ENCODE data around the gene BLZF1.
"Not testable (repeated sequence)": the region's sequence is repeated elsewhere in the genome, so short reads cannot be mapped to it uniquely, and the experiment has no call there.

The BLZF1 gene, protein sequence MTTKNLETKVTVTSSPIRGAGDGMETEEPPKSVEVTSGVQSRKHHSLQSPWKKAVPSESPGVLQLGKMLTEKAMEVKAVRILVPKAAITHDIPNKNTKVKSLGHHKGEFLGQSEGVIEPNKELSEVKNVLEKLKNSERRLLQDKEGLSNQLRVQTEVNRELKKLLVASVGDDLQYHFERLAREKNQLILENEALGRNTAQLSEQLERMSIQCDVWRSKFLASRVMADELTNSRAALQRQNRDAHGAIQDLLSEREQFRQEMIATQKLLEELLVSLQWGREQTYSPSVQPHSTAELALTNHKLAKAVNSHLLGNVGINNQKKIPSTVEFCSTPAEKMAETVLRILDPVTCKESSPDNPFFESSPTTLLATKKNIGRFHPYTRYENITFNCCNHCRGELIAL

DNA sequence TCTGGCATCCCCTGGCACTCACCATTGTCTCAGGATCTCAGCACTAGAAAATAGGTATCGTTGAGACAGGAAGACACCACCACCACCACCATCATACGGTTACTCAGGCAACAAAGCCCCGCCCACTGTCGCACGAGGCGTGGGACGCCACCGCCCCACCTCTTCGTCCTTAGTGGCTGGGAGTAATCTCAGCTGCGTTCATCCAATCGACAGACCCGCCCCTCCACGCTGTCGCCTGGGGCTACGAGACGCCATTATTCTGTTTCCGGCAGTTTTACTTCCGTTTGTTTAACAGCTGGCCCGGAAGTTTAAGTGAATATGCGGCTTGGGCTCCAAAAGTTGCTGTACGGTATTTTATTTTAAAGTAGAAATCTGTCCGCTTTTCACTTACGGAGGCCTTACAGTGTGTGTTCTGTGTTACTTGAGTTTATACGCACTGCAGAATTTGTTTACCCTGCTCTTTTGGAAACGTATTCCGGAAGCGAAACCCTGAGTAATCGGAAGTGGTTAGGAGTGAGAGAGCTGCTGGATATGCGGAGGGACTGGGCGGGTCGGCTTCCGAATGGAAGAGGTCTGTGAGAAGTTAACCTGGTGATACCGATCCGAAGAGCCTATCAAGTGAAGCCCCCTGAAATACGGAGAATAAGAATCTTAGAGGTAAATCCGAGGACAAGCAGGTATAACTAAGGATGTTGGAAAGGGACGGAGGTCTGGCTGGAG lies at the start of gene BLZF1, which contains the start of gene NME7:
TSS of gene BLZF1 (plus strand) at position 510 of the 720 bp plus-strand sequence. CDS start 1,328 bp downstream, outside the sequence.
TSS of gene NME7 (minus strand) at position 112 of the 720 bp plus-strand sequence. CDS start at position 25, 87 bp downstream.
- peak; percentile 98 to 99 for DNase-seq

DNA sequence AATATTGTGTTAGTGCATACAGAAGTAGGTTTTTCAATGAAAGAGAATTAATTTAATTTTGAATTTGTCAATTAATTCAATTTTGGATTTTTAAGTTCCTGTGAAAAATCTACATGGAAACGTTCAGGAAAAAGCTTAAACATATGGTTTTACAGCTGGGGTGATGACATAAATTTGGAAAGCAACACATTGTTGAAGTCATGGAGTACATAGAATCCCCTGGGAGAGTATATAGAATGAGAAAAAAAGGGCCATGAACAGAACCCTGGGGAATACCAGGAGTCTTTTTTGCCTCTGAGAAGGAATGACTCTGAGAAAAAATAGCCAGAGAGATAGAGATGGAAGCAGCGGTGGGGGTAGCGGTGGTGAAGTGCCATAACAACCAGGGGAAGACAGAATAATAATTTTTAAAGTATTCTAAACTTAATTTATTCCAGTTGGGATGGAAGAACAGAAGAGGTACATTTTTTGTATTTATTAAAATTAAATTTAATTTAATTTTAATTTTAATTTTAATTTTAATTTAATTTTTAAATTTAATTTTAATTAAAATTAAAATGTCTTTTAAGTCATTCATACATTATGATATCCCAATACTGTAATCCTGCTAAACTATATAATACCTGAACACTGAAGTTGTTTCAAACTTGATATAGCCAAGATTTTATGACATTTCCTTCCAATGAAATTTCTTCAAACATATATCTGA lies 49.3 kb upstream of the BLZF1 start:
- DNase-seq = no peak

DNA sequence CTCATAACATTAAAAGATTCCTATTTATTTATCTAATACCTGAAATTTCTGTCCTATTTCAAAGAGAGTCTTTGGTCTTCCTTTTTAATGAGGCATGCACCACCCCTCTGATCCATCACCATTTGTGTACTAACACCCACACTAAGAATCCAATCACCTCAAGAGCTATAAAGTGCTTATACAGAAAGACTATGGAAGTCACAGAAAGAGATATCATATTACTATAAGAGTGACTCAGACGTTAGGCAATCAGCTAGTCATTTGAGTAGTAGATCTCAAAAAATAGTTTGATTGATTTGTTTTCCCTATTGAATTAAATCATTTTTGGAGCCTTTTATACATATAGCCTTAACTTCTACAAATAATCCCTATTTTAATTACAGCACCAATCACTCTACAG lies 46.5 kb upstream of the BLZF1 start:
- no peak for DNase-seq

DNA sequence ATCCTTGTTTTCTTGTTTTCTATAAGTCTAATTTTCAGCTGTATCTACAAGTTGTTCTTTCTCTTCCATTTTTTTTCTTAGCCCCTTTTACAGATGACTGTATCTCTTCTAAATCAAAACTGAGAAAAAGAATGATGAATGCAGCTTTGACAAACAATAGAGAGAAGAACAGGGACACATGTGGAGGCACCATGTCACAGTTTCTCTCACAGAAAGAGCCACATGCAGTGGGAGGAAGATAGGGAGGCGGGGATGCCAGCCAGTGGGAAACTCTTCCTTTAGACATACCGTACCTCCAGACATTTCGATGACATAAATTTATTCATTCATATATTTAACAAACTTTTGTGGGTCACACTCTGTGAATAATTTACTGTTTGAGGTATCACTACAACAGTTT lies 45.9 kb upstream of the BLZF1 start:
- DNase-seq = no peak

DNA sequence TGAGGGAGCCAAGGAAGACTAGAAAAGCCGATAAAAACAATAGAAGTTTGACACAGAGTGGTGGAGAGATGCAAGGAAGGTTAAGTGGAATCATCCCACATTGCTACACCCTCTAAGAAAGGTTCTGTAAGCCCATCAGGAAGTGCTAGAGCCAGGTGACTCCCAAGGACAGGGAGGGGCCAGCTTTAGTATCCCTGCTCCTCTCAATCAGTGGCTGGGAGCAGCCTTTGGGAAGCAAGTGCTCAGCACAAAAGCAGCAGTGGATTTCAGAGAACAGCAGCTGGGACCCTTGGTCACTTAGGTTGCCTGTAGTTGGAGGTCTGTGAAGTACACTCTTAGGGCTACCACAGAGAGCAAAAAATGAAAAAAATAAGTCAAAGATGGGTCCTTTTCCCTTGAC lies 42.9 kb upstream of the BLZF1 start:
- DNase-seq = no peak

DNA sequence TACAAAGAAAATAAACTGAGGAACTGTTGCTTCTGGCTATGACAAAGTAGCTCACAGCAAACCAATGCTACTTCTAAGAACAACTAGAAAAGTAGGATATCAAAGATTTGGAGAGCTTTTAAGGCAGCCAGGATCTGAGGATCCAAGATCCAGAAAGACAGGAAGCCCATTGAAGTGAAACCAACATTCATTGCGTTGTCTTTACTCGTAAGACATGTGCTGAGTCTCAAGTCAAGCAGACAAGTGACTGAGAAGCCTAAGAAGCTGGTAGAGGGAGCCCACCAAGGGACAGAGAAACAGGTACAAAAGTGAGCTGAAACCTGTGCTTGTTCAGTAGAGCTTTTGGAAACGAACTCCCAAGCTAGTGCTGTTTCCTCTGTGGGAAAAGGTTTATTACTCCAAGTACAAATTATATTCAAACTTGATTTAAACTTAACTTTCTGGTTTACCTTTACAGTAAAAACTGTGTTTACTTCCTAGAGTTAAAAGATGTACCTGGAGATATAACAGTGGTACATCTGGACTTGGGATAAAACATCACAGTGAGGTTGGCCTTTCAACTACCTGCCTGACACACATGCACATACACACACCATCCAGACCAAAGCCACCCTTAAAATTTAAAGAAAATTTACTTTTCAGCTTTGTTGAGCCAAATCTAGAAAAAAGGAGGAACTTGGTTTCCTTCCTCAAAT lies 41.6 kb upstream of the BLZF1 start:
- no peak for DNase-seq

DNA sequence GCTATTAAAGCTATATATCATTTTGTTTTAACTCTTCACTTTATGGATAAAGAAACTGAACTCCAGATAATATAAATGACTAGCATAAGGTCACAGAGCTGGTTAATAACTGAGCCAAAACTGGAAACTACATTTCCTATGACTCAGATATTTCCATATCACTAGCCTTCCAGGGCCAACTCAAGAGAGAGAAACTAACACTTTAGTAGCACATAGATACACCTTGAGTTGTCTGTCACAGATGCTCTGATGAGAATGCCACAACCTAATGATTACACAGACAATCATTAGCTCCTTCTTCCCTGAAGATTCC lies 41.1 kb upstream of the BLZF1 start:
- no peak for DNase-seq

DNA sequence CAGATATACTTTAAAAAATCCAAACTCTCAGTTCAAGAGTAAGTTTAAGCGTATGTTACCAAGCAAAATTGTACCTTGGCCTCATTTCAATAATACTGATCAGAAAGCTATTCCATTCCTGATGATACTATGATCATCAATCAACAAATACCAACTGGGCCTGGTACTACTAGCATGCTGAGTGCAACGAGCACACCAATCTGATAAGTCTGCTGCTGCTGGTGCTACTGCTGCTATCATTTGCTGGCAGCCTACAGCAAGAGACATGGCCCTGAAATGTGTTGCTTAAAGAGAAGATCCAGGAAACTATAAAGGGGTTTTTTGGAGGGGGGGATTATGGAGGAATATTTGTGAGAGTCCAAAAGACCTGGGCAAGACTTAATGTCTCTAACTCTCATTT lies 40.1 kb upstream of the BLZF1 start:
- DNase-seq = no peak

DNA sequence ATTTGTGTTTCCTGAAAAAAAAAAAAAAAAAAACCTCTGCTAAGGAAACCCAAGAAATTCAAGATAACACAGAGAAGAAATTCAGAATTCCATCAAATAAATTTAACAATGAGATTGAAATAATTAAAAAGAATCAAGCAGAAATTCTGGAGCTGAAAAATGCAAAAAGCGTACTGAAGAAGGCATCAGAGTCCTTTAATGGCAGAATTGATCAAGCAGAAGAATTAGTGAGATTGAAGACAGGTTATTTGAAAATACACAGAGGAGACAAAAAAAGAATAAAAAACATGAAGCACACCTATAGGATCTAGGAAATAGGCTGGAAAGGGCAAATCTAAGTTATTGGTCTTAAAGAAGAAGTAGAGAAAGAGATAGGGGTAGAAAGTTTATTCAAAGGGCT lies 38.6 kb upstream of the BLZF1 start:
- no peak for DNase-seq

DNA sequence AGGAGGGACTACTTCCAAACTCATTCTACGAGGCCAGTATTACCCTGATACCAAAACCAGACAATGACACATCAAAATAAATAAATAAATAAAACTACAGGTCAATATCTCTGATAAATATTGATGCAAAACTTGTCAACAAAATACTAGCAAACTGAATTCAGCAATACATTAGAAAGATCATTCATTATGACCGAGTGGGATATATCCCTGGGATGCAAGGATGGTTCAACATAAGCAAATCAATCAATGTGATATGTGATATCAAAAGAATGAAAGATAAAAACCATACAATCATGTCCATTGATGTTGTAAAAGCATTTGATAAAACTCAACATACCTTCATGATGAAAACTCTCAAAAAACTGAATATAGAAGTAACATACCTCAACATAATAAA lies 37.1 kb upstream of the BLZF1 start:
- no peak for DNase-seq

DNA sequence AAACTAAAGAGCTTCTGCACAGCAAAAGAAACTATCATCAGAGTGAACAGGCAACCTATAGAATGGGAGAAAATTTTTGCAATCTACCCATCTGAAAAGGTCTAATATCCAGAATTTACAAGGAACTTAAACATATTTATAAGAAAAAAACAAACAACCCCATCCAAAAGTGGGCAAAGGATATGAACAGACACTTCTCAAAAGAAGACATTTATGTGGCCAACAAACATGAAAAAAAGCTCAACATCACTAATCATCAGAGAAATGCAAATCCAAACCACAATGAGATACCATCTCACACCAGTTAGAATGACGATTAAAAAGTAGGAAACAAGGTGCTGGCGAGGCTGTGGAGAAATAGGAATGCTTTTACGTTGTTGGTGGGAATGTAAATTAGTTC lies 33.3 kb upstream of the BLZF1 start:
- not testable (repeated sequence) for DNase-seq

DNA sequence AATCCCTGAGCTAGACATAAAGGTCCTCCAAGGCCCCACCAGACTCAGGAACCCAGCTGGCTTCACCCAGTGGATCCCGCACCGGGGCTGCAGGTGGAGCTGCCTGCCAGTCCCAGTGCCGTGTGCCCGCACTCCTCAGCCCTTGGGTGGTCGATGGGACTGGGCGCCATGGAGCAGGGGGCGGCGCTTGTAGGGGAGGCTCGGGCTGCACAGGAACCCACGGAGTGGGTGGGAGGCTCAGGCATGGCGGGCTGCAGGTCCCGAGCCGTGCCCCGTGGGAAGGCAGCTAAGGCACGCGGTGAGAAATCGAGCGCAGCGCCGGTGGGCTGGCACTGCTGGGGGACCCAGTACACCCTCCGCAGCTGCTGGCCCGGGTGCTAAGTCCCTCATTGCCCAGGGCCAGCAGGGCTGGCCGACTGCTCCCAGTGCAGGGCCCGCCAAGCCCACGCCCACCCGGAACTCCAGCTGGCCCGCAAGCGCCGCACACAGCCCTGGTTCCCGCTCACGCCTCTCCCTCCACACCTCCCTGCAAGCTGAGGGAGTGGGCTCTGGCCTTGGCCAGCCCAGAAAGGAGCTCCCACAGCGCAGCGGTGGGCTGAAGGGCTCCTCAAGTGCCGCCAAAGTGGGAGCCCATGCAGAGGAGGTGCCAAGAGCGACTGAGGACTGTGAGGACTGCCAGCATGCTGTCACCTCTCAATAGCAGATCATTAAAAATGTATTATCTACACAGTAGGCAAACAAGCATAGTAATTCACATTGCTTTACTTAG lies 30.9 kb upstream of the BLZF1 start:
- not testable (repeated sequence) for DNase-seq

DNA sequence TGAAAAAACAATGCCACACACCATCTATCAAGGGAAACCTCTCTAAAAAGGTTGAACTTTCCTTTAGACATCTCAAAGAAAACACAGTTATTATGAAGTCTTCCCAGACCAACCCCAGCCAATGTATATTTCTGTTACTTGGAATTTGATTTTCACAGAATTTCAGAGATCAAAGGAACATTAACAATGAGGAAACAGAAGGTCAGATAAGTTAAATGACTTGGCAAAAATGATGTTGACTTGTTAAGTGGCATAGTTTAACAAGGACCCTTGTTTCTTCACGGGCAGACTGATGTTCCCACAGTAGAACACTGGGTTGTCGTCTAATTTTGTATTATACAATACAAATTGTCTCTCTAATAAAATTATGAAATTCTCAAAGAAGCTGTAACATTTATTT lies 29.4 kb upstream of the BLZF1 start:
- no peak for DNase-seq

DNA sequence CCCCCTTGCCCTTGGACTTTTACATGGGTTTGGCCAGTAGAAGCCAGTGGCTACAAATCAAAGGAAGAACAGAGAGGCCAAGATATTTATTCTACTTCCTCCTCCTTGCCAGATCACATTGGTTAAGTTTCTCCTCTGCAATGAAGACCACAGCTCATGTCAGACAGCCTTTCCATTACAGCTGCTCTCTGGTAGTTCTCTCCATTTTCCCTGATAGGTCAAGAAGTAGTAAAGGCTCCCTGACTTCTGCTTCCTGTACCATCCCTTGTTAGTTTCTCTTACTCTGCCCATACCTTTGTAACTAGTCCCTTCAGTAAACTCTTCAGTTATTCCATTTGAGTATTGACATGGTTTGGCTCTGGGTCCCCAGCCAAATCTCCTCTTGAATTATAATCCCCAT lies 28.2 kb upstream of the BLZF1 start:
- DNase-seq = no peak

DNA sequence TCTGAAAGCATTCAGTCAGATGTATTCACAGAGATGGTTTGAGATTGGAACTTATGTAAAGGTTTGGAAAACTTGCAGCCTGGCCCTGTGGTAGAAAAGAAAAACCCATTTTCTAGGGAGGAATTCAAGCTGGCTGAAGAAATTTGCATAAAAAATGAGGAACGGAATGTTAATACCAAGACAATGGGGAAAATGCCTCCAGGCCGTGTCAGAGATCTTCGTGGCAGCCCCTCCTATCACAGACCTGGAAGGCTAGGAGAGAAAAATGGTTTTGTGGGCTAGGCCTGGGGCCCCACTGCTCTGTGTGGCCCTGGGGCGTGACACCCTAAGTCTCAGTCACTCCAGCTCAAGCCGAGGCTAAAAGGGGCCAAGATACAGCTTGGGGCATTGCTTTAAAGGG lies 27.1 kb upstream of the BLZF1 start:
- no peak for DNase-seq

DNA sequence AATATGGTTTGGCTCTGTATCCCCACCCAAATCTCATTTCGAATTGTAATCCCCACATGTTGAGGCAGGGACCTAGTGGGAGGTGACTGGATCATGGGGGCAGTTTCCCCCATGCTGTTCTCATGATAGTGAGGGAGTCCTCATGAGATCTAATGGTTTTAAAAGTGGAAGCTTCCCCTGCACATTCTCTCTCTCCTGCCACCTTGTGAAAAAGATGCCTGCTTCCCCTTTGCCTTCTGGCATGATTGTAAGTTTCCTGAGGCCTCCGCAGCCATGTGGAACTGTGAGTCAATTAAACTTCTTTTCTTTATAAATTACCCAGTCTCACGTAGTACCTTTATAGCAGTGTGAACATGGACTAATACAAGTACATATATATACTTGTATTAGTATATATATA lies 25.9 kb upstream of the BLZF1 start:
- not testable (repeated sequence) for DNase-seq

DNA sequence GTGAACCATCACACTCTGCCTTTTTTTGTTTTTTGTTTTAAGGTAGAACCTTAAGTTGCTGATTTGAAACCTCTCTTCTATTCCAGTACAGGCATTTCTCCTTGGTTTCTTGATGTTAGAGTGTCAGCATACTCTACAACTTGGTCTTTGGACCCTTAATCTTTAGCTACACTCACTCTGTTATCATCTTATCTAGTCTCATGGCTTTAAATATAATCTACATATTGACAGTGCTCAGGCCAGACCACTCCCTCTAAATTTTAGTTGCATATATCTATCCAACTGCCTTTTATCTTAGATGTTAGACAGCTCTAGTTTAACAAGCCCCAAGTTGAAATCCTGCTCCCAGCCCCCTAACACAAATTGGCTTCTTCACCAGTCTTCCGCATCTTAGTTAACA lies 22.5 kb upstream of the BLZF1 start:
- no peak for DNase-seq

DNA sequence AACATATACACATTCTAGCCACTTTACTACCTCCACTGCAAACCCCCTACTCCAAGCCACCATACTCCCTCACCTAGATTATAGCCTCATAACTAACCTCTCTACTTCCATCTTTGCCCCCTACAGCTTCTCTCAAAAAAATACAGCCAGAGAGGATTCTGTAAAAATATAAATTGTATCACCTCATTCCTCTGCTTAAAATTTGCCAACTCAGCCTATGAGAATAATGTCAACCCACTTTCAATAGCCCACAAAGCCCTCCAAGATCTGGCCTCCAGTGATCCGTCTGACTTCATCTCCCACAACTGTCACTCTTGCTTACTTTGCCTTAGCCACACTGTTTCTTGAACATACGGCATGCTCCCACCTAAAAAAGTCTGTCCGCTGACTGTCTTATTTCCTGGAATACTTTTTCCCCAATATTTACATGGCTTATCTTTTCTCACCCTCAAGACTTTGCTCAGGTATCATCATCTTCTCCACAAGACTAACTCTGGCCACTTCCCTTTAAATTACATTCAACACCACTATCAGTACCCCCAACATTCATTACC lies 21.9 kb upstream of the BLZF1 start:
- no peak for DNase-seq

DNA sequence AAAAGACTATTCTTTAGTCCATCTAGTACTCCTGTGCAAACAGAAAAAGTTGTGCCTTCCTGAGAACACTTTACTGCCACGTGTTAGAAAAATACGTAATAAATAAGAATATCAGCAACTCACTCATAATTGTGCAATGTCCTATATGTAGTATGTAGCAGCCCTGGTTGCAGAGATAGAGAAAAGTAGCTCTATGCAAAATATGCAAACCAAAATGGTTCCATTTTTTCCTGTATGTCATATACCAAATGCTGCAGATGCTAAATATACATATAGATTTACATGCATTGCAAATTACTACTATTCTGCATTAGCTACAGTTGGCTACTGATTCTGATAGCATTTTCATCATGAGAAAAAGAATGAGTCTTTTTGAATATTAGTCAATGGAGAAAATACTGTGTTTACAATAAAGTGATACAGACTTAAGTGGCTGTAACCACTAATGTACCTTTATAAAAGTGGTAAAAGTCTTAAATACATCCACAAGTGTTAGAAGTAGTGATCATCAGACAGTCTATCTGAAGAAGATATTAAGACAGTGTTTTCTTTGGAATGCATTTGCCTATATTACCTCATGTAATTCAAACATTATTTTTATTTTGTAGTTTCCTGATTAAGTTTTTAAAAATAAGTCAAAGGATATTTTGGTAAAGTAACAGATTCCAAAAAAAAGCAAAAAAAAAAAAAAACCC lies 20.2 kb upstream of the BLZF1 start:
- no peak for DNase-seq

DNA sequence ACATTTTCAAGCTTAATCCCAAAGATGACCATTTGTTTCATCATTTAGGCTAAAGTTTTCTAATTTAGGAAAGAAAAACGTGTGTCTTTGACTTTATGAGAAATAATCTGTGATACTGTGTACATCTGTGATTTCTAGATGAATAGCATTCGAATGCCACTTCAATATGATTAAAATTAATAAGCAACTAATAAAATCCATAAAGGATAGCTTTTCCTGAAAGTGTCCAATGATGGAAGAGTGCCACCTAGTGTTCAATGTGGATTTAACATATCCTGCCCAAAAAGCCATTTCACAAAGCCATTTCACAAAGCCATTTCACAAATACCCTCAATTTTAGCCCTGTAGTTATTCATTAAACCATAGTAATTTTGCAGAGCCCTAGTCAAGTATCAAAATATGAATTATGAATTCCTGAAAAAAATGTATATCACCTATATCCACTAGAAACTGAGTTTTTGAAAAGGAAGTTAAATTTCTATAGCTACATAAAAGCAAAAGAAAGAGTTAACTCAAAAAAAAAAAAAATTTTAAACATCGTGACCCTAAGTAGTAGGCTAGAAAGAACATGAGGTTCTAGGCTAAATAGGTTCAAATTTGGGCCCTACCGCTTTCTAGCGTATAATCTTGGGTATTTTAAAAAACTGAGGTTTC lies 19.5 kb upstream of the BLZF1 start:
- no peak for DNase-seq

DNA sequence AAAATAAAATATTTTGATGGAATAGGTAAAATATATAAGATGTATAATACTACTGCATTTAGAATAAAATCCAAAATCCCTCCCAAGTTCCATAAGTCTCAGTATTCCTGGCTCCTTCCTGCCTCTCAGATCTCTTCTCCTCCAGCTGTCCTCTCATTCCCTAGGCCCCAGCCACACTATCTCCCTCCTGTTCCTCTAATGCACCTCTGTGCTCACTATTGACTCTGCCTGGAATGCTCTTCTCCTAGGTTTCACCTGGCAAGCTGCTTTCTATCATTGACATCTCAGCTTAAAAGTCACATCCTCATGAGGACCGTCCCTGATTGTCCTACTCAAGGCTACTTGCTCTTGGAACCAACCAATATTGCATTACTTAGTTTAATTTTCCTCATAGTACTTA lies 7.6 kb upstream of the BLZF1 start:
- DNase-seq = no peak
